Panc1 (cell line): ENCODE measurements around the gene SKIC8. TPM values are rescaled to one million over a fixed set of nuclear protein-coding genes. Genes with fewer than 3 reads are reported as not detected.

Source experiments
- ATAC-seq: fragments of 200-7000 bp; cut with Tn5 transposase; 2 replicates; pipeline ENCODE4 v1.9.1; 2020; ENCODE audit warnings: mild to moderate bottlenecking, moderate library complexity
- BruUV-seq: library from RNA; stranded (reverse); fragments of 400-500 nt; replicated peaks from 2 replicates; lab custom pipeline; 2021; lab: Mats Ljungman, UMichigan
- CTCF ChIA-PET: fragments of 300-600 bp; sonication (Branson Sonifier 250); formaldehyde crosslinking; loops from one replicate; lab custom pipeline; 2022; ENCODE audit warnings: antibody characterized with exemption; lab: Charles Lee
- POLR2A ChIA-PET: fragments of 300-600 bp; sonication (Branson Sonifier 250); formaldehyde crosslinking; loops from one replicate; lab custom pipeline; 2022; ENCODE audit warnings: antibody characterized with exemption; lab: Charles Lee
- DNase-seq: peaks from one replicate; pipeline ENCODE4 v3.0.0-alpha.2; 2010; ENCODE audit warnings: low read depth, low spot score
- H3K27ac ChIP-seq: 2 replicates; pipeline ENCODE4 v1.5.1; 2011; ENCODE audit warnings: mild to moderate bottlenecking, low read length, inconsistent platforms
- H3K27me3 ChIP-seq: fragments of 200-500 bp; sonication (Bioruptor generic); 2 replicates; pipeline ENCODE4 v1.6.0; 2014; ENCODE audit warnings: low read length, inconsistent platforms; ENCODE audit not compliant: control insufficient read depth, insufficient read depth
- H3K36me3 ChIP-seq: fragments of 200-500 bp; sonication (Bioruptor generic); 2 replicates; pipeline ENCODE4 v1.5.1; 2014; ENCODE audit warnings: inconsistent platforms, mild to moderate bottlenecking, low read length, moderate library complexity; ENCODE audit not compliant: control insufficient read depth, insufficient read depth
- H3K4me1 ChIP-seq: 2 replicates; pipeline ENCODE4 v1.5.1; 2011; ENCODE audit warnings: inconsistent platforms, mild to moderate bottlenecking, low read length, moderate library complexity; ENCODE audit not compliant: control insufficient read depth, insufficient read depth
- H3K4me3 ChIP-seq, 2 experiments: 2 replicates each; pipeline ENCODE4 v1.5.1; 2011 to 2012; ENCODE audit warnings: low read depth in 2 of 2, low read length in 2 of 2, mild to moderate bottlenecking in 2 of 2, inconsistent platforms in 1 of 2, moderate library complexity in 1 of 2
- H3K9me3 ChIP-seq: fragments of 200-500 bp; sonication (Bioruptor generic); 2 replicates; pipeline ENCODE4 v1.5.1; 2014; ENCODE audit warnings: low read depth, mild to moderate bottlenecking, inconsistent platforms, low read length, moderate library complexity; ENCODE audit not compliant: control insufficient read depth, insufficient read depth
- CTCF ChIP-seq: fragments of 450-650 bp; IDR thresholded peaks from 2 replicates; pipeline ENCODE4 v1.5.1; 2017; ENCODE audit warnings: mild to moderate bottlenecking
- POLR2AphosphoS5 ChIP-seq: IDR thresholded peaks from 2 replicates; pipeline ENCODE4 v1.6.1; 2012; ENCODE audit warnings: mild to moderate bottlenecking, low read depth, low read length, moderate library complexity
- REST ChIP-seq, 2 experiments: IDR thresholded peaks; 2 replicates each; pipeline ENCODE4 v1.6.1; 2011 to 2012; ENCODE audit warnings: low read depth in 2 of 2, control low read depth in 1 of 2, low read length in 1 of 2, mild to moderate bottlenecking in 1 of 2, moderate library complexity in 1 of 2; ENCODE audit not compliant: insufficient read depth in 1 of 2
- SIN3A ChIP-seq: IDR thresholded peaks from 2 replicates; pipeline ENCODE4 v1.6.1; 2012; ENCODE audit warnings: low read depth, mild to moderate bottlenecking, low read length, moderate library complexity, borderline replicate concordance; ENCODE audit not compliant: insufficient read depth
- TCF7L2 ChIP-seq: IDR thresholded peaks from 2 replicates; pipeline ENCODE4 v1.6.1; 2011; ENCODE audit warnings: mild to moderate bottlenecking, low read depth, low read length, inconsistent platforms
- in situ Hi-C: cut with HindIII; loops from 2 replicates; pipeline ENCODE4 v1.10.0; 2016; ENCODE audit warnings: low sequenced_read_pairs, low pct_unique_long_range_greater_than_20kb
- intact Hi-C: fragments of 100-400 bp; cut with micrococcal nuclease; formaldehyde crosslinking; loops from one replicate; pipeline ENCODE4 v1.10.0; 2022; ENCODE audit not compliant: unreplicated experiment
- total RNA-seq: library from RNA; stranded (reverse); gene quantifications from one replicate; pipeline ENCODE4 v1.2.1, GENCODE V29; 2021; ENCODE audit not compliant: unreplicated experiment

SKIC8 gene
- total RNA-seq, 1 experiment from 2014 or later = 66.3 TPM

GRCh38 chr15:78276064-78276943 lies 23.1 kb downstream of the SKIC8 start:
- TF ChIP-seq POLR2AphosphoS5 = no peak
- no peak for TF ChIP-seq TCF7L2
- TF ChIP-seq REST (IDR thresholded peaks at IDR 0.05; ENCODE audit: insufficient read depth in 1 of 2, low read depth in 2 of 2, low read length in 1 of 2) = no peak
- TF ChIP-seq CTCF = no peak
- no peak for TF ChIP-seq SIN3A

GRCh38 chr15:78274994-78275393 lies 24.4 kb downstream of the SKIC8 start:
- in situ Hi-C loops = loop anchor here (25.0 kb wide), 1 partner anchor 138 kb away; the partner anchor contains the start of genes CIB2 and IDH3A
- CTCF ChIA-PET = no interaction called here

More at GRCh38 chr15:78276064-78276943, 23.1 kb downstream of the SKIC8 start:
- no peak overlapping the region for H3K27ac ChIP-seq
- in situ Hi-C loops (no loop called here), intact Hi-C loops (no loop called here)
- no peaks in the 10 kb centered on the region for H3K4me1 ChIP-seq
- BruUV-seq = no TSS peak
- no peaks in the 10 kb centered on the region for H3K27me3 ChIP-seq
- no peak for DNase-seq
- H3K4me3 ChIP-seq = no peak overlapping the region
- no peaks in the 10 kb centered on the region for H3K36me3 ChIP-seq
- ChIA-PET CTCF (no interaction called here), POLR2A (no interaction called here)
- ATAC-seq = peak; percentile 46; the same call in 1 of the 2 replicates
- no peaks in the 10 kb centered on the region for H3K9me3 ChIP-seq

More at GRCh38 chr15:78274994-78275393, 24.4 kb downstream of the SKIC8 start:
- POLR2A ChIA-PET = no interaction called here
- Histone ChIP-seq H3K4me1 (no peaks in the 10 kb centered on the region), H3K9me3 (no peaks in the 10 kb centered on the region), H3K4me3 (no peak overlapping the region), H3K27me3 (no peaks in the 10 kb centered on the region), H3K36me3 (no peaks in the 10 kb centered on the region), H3K27ac (no peak overlapping the region)
- TF ChIP-seq SIN3A = no peak
- TF ChIP-seq TCF7L2 = no peak
- no peak for TF ChIP-seq REST (IDR thresholded peaks at IDR 0.05; ENCODE audit: insufficient read depth in 1 of 2, low read depth in 2 of 2, low read length in 1 of 2)
- no peak for TF ChIP-seq CTCF
- no peak for TF ChIP-seq POLR2AphosphoS5
- intact Hi-C loops = no loop called here
- BruUV-seq = no TSS peak
- DNase-seq (no peak), ATAC-seq (no peak)
